Esophagus muscularis mucosa (tissue), 3 donors: ENCODE measurements around the gene AGFG1.

ENCODE experiments used
- CTCF ChIP-seq, 3 experiments: fragments of 200-600 bp in 2 of 3; fragments of 450-650 bp in 1 of 3; sonication (generic) in 2 of 3; IDR thresholded peaks; one replicate each; pipeline ENCODE4 v1.5.1; 2017 to 2019; ENCODE audit warnings: antibody characterized with exemption in 3 of 3, mild to moderate bottlenecking in 2 of 3, moderate library complexity in 1 of 3
- POLR2A ChIP-seq: fragments of 450-650 bp; IDR thresholded peaks from one replicate; pipeline ENCODE4 v1.6.1; 2017; ENCODE audit warnings: antibody characterized with exemption, moderate library complexity, mild to moderate bottlenecking, low read depth

- TF ChIP-seq CTCF (IDR thresholded peaks at IDR 0.05) (no peak), POLR2A (no peak)
Measured at GRCh38 chr2:227436436-227437174, 35.4 kb upstream of the AGFG1 start.
